Fibroblast of skin of right biceps (primary cell): Measurements from ENCODE around the gene HPCAL1.
A peak's percentile ranks its signal among the peaks of the same experiment; 100 is the strongest.

Experiments
- DNase-seq: peaks from one replicate; pipeline ENCODE4 v3.0.0-alpha.2; 2013

The HPCAL1 gene

GRCh38 chr2:10357193-10358169, 54.8 kb downstream of the HPCAL1 start:
- no peak for DNase-seq

- no peak for DNase-seq
These were observed 56.5 kb downstream of the HPCAL1 start for GRCh38 chr2:10359246-10359645.

GRCh38 chr2:10359731-10360329, 57.1 kb downstream of the HPCAL1 start:
- DNase-seq, result no peak

- no peak for DNase-seq
These were observed 57.8 kb downstream of the HPCAL1 start for GRCh38 chr2:10360460-10360849.

GRCh38 chr2:10360850-10361588, 58.3 kb downstream of the HPCAL1 start:
- DNase-seq, result peak; percentile 6

- no peak for DNase-seq
These were observed 59.6 kb downstream of the HPCAL1 start for GRCh38 chr2:10362096-10362897.

- DNase-seq, result no peak
These were observed 60.3 kb downstream of the HPCAL1 start for GRCh38 chr2:10362898-10363454.

GRCh38 chr2:10363861-10364610, 61.3 kb downstream of the HPCAL1 start:
- DNase-seq, result no peak

- DNase-seq, result no peak
These were observed 62.7 kb downstream of the HPCAL1 start for GRCh38 chr2:10365412-10365811.

GRCh38 chr2:10366601-10367270, 64.0 kb downstream of the HPCAL1 start:
- no peak for DNase-seq

GRCh38 chr2:10367472-10368439, 65.1 kb downstream of the HPCAL1 start:
- no peak for DNase-seq

GRCh38 chr2:10368491-10369231, 66.0 kb downstream of the HPCAL1 start:
- DNase-seq, result no peak

GRCh38 chr2:10369269-10370255, 66.9 kb downstream of the HPCAL1 start:
- no peak for DNase-seq

GRCh38 chr2:10370390-10370789, 67.7 kb downstream of the HPCAL1 start:
- DNase-seq, result no peak

- no peak for DNase-seq
These were observed 68.2 kb downstream of the HPCAL1 start for GRCh38 chr2:10370895-10371294.

GRCh38 chr2:10371441-10372196, 68.9 kb downstream of the HPCAL1 start:
- no peak for DNase-seq
